GM23338 (cell line): ENCODE results near the gene HELZ.

Experiments used
- CREB1 ChIP-seq: fragments of 250-450 bp; sonication (Bioruptor Pico); IDR thresholded peaks from 2 replicates; pipeline ENCODE4 v1.5.0; 2020; ENCODE audit warnings: low read depth, mild to moderate bottlenecking, moderate library complexity
- CTCF ChIP-seq, 2 experiments: fragments of 200-600 bp in 1 of 2; sonication (generic) in 1 of 2; conservative IDR thresholded peaks; 2 replicates each; pipeline versions ENCODE4 v1.5.1 to v1.6.1; 2016 to 2017; ENCODE audit warnings: antibody characterized with exemption in 2 of 2, low read depth in 2 of 2, mild to moderate bottlenecking in 2 of 2, moderate library complexity in 1 of 2
- ETS1 ChIP-seq: IDR thresholded peaks from 2 replicates; pipeline ENCODE4 v1.6.1; 2016; ENCODE audit warnings: antibody characterized with exemption
- EZH2 ChIP-seq: fragments of 200-600 bp; sonication (generic); IDR thresholded peaks from one replicate; pipeline ENCODE4 v1.8.0; 2017; ENCODE audit warnings: antibody characterized with exemption, mild to moderate bottlenecking, low read depth; ENCODE audit not compliant: unreplicated experiment
- EZH2phosphoT487 ChIP-seq: fragments of 200-600 bp; sonication (generic); IDR thresholded peaks from one replicate; pipeline ENCODE4 v1.8.1; 2018; ENCODE audit warnings: antibody characterized with exemption; ENCODE audit not compliant: unreplicated experiment
- JUNB ChIP-seq: IDR thresholded peaks from one replicate; pipeline ENCODE4 v1.6.1; 2016; ENCODE audit warnings: antibody characterized with exemption; ENCODE audit not compliant: unreplicated experiment
- POLR2AphosphoS5 ChIP-seq: IDR thresholded peaks from 2 replicates; pipeline ENCODE4 v1.6.1; 2016; ENCODE audit warnings: antibody characterized with exemption, low read depth
- STAT1 ChIP-seq: IDR thresholded peaks from one replicate; pipeline ENCODE4 v1.6.1; 2016; ENCODE audit warnings: antibody characterized with exemption; ENCODE audit not compliant: unreplicated experiment
- ZNF114 ChIP-seq: fragments of 250-450 bp; sonication (Bioruptor Pico); IDR thresholded peaks from 2 replicates; pipeline ENCODE4 v1.5.0; 2020; ENCODE audit warnings: mild to moderate bottlenecking, moderate library complexity
- ZNF331 ChIP-seq: fragments of 250-450 bp; sonication (Bioruptor Pico); IDR thresholded peaks from 2 replicates; pipeline ENCODE4 v1.5.0; 2020; ENCODE audit warnings: low read depth, mild to moderate bottlenecking, moderate library complexity
- TF ChIP-seq, protein P1 (sequence below): IDR thresholded peaks from one replicate; pipeline ENCODE4 v1.6.1; 2018; ENCODE audit warnings: antibody characterized with exemption; ENCODE audit not compliant: unreplicated experiment

DNA sequence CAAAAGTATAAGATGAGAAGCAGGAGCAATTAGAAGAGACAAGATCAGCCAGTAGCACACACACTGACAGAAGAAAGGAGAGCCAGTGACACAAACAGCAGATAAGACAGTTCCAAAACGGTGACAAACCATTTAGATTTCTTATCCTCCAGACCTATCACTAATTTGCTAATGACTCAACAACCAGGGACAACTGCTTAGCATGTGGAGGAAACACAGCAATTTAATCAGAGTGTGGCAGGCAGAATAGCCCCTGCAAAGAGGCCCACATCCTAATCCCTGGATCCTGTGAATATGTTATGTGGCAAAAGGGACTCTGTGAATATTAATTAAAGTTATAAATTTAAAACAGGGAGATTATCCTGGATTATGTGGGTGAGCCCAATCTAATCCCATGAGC lies 119.6 kb downstream of the HELZ start:
- TF ChIP-seq EZH2 (no peak), CTCF (conservative IDR thresholded peaks at IDR 0.05; ENCODE audit: low read depth in 2 of 2) (no peak), ZNF331 (no peak), CREB1 (CRISPR knock-in tag) (no peak), POLR2AphosphoS5 (no peak), ZNF114 (CRISPR knock-in tag) (no peak), ETS1 (no peak), EZH2phosphoT487 (no peak), JUNB (no peak), STAT1 (no peak)
- TF ChIP-seq, protein P1, sequence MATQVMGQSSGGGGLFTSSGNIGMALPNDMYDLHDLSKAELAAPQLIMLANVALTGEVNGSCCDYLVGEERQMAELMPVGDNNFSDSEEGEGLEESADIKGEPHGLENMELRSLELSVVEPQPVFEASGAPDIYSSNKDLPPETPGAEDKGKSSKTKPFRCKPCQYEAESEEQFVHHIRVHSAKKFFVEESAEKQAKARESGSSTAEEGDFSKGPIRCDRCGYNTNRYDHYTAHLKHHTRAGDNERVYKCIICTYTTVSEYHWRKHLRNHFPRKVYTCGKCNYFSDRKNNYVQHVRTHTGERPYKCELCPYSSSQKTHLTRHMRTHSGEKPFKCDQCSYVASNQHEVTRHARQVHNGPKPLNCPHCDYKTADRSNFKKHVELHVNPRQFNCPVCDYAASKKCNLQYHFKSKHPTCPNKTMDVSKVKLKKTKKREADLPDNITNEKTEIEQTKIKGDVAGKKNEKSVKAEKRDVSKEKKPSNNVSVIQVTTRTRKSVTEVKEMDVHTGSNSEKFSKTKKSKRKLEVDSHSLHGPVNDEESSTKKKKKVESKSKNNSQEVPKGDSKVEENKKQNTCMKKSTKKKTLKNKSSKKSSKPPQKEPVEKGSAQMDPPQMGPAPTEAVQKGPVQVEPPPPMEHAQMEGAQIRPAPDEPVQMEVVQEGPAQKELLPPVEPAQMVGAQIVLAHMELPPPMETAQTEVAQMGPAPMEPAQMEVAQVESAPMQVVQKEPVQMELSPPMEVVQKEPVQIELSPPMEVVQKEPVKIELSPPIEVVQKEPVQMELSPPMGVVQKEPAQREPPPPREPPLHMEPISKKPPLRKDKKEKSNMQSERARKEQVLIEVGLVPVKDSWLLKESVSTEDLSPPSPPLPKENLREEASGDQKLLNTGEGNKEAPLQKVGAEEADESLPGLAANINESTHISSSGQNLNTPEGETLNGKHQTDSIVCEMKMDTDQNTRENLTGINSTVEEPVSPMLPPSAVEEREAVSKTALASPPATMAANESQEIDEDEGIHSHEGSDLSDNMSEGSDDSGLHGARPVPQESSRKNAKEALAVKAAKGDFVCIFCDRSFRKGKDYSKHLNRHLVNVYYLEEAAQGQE = no peak
